ENCODE measurements around the gene ADCY2.

The ADCY2 gene

GRCh38 chr5:7650755-7651154 lies 254.8 kb downstream of the ADCY2 start:
- TF ChIP-seq POLR2A (IDR thresholded peaks at IDR 0.05; ENCODE audit: low read depth, low read length) (no peak), POLR2AphosphoS5 (IDR thresholded peaks at IDR 0.05; ENCODE audit: low read depth, low read length) (no peak), TAF1 (IDR thresholded peaks at IDR 0.05; ENCODE audit: borderline replicate concordance, low read depth, low read length) (no peak)
- DNase-seq (ENCODE audit: insufficient read length) (no peak), FAIRE-seq (no peak)

GRCh38 chr5:7653046-7653445 lies 257.1 kb downstream of the ADCY2 start:
- FAIRE-seq, result no peak
- no peak for DNase-seq (ENCODE audit: insufficient read length)
- TF ChIP-seq POLR2AphosphoS5 (IDR thresholded peaks at IDR 0.05; ENCODE audit: low read depth, low read length) (no peak), POLR2A (IDR thresholded peaks at IDR 0.05; ENCODE audit: low read depth, low read length) (no peak), TAF1 (IDR thresholded peaks at IDR 0.05; ENCODE audit: borderline replicate concordance, low read depth, low read length) (no peak)

GRCh38 chr5:7657153-7657552 lies 261.2 kb downstream of the ADCY2 start:
- no peak for FAIRE-seq
- no peak for TF ChIP-seq POLR2AphosphoS5 (IDR thresholded peaks at IDR 0.05; ENCODE audit: low read depth, low read length)
- TF ChIP-seq TAF1 (IDR thresholded peaks at IDR 0.05; ENCODE audit: borderline replicate concordance, low read depth, low read length), result no peak
- no peak for DNase-seq (ENCODE audit: insufficient read length)

GRCh38 chr5:7659420-7659819 lies 263.5 kb downstream of the ADCY2 start:
- no peak for FAIRE-seq
- no peak for DNase-seq (ENCODE audit: insufficient read length)
- TF ChIP-seq TAF1 (IDR thresholded peaks at IDR 0.05; ENCODE audit: borderline replicate concordance, low read depth, low read length) (no peak), POLR2AphosphoS5 (IDR thresholded peaks at IDR 0.05; ENCODE audit: low read depth, low read length) (no peak), POLR2A (IDR thresholded peaks at IDR 0.05; ENCODE audit: low read depth, low read length) (no peak)

- DNase-seq (ENCODE audit: insufficient read length) (no peak), FAIRE-seq (no peak)
- TF ChIP-seq POLR2AphosphoS5 (IDR thresholded peaks at IDR 0.05; ENCODE audit: low read depth, low read length) (no peak), POLR2A (IDR thresholded peaks at IDR 0.05; ENCODE audit: low read depth, low read length) (no peak), TAF1 (IDR thresholded peaks at IDR 0.05; ENCODE audit: borderline replicate concordance, low read depth, low read length) (no peak)
Measured at GRCh38 chr5:7662289-7662688, 266.4 kb downstream of the ADCY2 start.

GRCh38 chr5:7663808-7664207 lies 267.9 kb downstream of the ADCY2 start:
- FAIRE-seq (no peak), DNase-seq (ENCODE audit: insufficient read length) (no peak)
- no peak for TF ChIP-seq POLR2AphosphoS5 (IDR thresholded peaks at IDR 0.05; ENCODE audit: low read depth, low read length)
- no peak for TF ChIP-seq TAF1 (IDR thresholded peaks at IDR 0.05; ENCODE audit: borderline replicate concordance, low read depth, low read length)
- TF ChIP-seq POLR2A (IDR thresholded peaks at IDR 0.05; ENCODE audit: low read depth, low read length), result no peak

GRCh38 chr5:7664208-7664607 lies 268.3 kb downstream of the ADCY2 start:
- TF ChIP-seq POLR2A (IDR thresholded peaks at IDR 0.05; ENCODE audit: low read depth, low read length) (no peak), POLR2AphosphoS5 (IDR thresholded peaks at IDR 0.05; ENCODE audit: low read depth, low read length) (no peak), TAF1 (IDR thresholded peaks at IDR 0.05; ENCODE audit: borderline replicate concordance, low read depth, low read length) (no peak)
- DNase-seq (ENCODE audit: insufficient read length) (no peak), FAIRE-seq (no peak)

GRCh38 chr5:7667216-7667767 lies 271.4 kb downstream of the ADCY2 start:
- no peak for FAIRE-seq
- TF ChIP-seq TAF1 (IDR thresholded peaks at IDR 0.05; ENCODE audit: borderline replicate concordance, low read depth, low read length) (no peak), POLR2A (IDR thresholded peaks at IDR 0.05; ENCODE audit: low read depth, low read length) (no peak), POLR2AphosphoS5 (IDR thresholded peaks at IDR 0.05; ENCODE audit: low read depth, low read length) (no peak)
- DNase-seq (ENCODE audit: insufficient read length), result no peak

GRCh38 chr5:7668161-7668560 lies 272.2 kb downstream of the ADCY2 start:
- FAIRE-seq, result no peak
- no peak for DNase-seq (ENCODE audit: insufficient read length)
- TF ChIP-seq TAF1 (IDR thresholded peaks at IDR 0.05; ENCODE audit: borderline replicate concordance, low read depth, low read length) (no peak), POLR2AphosphoS5 (IDR thresholded peaks at IDR 0.05; ENCODE audit: low read depth, low read length) (no peak), POLR2A (IDR thresholded peaks at IDR 0.05; ENCODE audit: low read depth, low read length) (no peak)

- TF ChIP-seq POLR2AphosphoS5 (IDR thresholded peaks at IDR 0.05; ENCODE audit: low read depth, low read length) (no peak), POLR2A (IDR thresholded peaks at IDR 0.05; ENCODE audit: low read depth, low read length) (no peak), TAF1 (IDR thresholded peaks at IDR 0.05; ENCODE audit: borderline replicate concordance, low read depth, low read length) (no peak)
- FAIRE-seq, result no peak
- DNase-seq (ENCODE audit: insufficient read length), result no peak
Measured at GRCh38 chr5:7668627-7669026, 272.7 kb downstream of the ADCY2 start.

- no peak for FAIRE-seq
- TF ChIP-seq POLR2A (IDR thresholded peaks at IDR 0.05; ENCODE audit: low read depth, low read length) (no peak), POLR2AphosphoS5 (IDR thresholded peaks at IDR 0.05; ENCODE audit: low read depth, low read length) (no peak), TAF1 (IDR thresholded peaks at IDR 0.05; ENCODE audit: borderline replicate concordance, low read depth, low read length) (no peak)
- no peak for DNase-seq (ENCODE audit: insufficient read length)
Measured at GRCh38 chr5:7671381-7671993, 275.5 kb downstream of the ADCY2 start.

- FAIRE-seq, result no peak
- no peak for TF ChIP-seq POLR2A (IDR thresholded peaks at IDR 0.05; ENCODE audit: low read depth, low read length)
- no peak for TF ChIP-seq POLR2AphosphoS5 (IDR thresholded peaks at IDR 0.05; ENCODE audit: low read depth, low read length)
- TF ChIP-seq TAF1 (IDR thresholded peaks at IDR 0.05; ENCODE audit: borderline replicate concordance, low read depth, low read length), result no peak
- DNase-seq (ENCODE audit: insufficient read length), result no peak
Measured at GRCh38 chr5:7673658-7674057, 277.7 kb downstream of the ADCY2 start.

All from GM12892 (cell line).